Uterus (tissue), 2 donors: Measurements from ENCODE around the gene FGF14.

Experiments used
- POLR2A ChIP-seq, 2 donors: fragments of 450-650 bp; IDR thresholded peaks; one replicate each; pipeline ENCODE4 v1.6.1; 2016; ENCODE audit warnings: antibody characterized with exemption in 2 of 2, mild to moderate bottlenecking in 1 of 2, moderate library complexity in 1 of 2
- TF ChIP-seq, protein P1 (sequence below), 4 experiments: fragments of 200-600 bp in 2 of 4; fragments of 450-650 bp in 2 of 4; sonication (generic) in 2 of 4; IDR thresholded peaks; one replicate each; pipeline ENCODE4 v1.5.1; 2016 to 2019; ENCODE audit warnings: antibody characterized with exemption in 4 of 4, mild to moderate bottlenecking in 2 of 4, moderate library complexity in 1 of 4

- TF ChIP-seq, protein P1, sequence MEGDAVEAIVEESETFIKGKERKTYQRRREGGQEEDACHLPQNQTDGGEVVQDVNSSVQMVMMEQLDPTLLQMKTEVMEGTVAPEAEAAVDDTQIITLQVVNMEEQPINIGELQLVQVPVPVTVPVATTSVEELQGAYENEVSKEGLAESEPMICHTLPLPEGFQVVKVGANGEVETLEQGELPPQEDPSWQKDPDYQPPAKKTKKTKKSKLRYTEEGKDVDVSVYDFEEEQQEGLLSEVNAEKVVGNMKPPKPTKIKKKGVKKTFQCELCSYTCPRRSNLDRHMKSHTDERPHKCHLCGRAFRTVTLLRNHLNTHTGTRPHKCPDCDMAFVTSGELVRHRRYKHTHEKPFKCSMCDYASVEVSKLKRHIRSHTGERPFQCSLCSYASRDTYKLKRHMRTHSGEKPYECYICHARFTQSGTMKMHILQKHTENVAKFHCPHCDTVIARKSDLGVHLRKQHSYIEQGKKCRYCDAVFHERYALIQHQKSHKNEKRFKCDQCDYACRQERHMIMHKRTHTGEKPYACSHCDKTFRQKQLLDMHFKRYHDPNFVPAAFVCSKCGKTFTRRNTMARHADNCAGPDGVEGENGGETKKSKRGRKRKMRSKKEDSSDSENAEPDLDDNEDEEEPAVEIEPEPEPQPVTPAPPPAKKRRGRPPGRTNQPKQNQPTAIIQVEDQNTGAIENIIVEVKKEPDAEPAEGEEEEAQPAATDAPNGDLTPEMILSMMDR (IDR thresholded peaks at IDR 0.05), result no peak
- TF ChIP-seq POLR2A (IDR thresholded peaks at IDR 0.05), result no peak
These were observed 161.7 kb downstream of the FGF14 start for GRCh38 chr13:102240110-102240509.
